Lower lobe of right lung (tissue), 2 donors: Measurements from ENCODE around the gene PCDHGA7. TPM values are rescaled to one million over a fixed set of nuclear protein-coding genes. Genes with fewer than 3 reads are reported as not detected.
A peak's percentile ranks its signal among the peaks of the same experiment; 100 is the strongest.

Source experiments
- ATAC-seq, 2 donors: fragments of 200-7000 bp; cut with Tn5 transposase; one replicate each; pipeline ENCODE4 v1.9.1; 2020 to 2022; ENCODE audit warnings: mild to moderate bottlenecking in 2 of 2, moderate library complexity in 2 of 2
- DNase-seq: peaks from one replicate; pipeline ENCODE4 v3.0.0-alpha.2; 2020
- H3K27ac ChIP-seq: fragments of 200-600 bp; one replicate; pipeline ENCODE4 v1.8.0; 2022
- H3K27me3 ChIP-seq: fragments of 200-600 bp; one replicate; pipeline ENCODE4 v1.8.0; 2022; ENCODE audit warnings: low read depth
- H3K36me3 ChIP-seq: fragments of 200-600 bp; one replicate; pipeline ENCODE4 v1.8.0; 2022; ENCODE audit warnings: mild to moderate bottlenecking
- H3K4me1 ChIP-seq: fragments of 200-600 bp; one replicate; pipeline ENCODE4 v1.8.0; 2022
- H3K4me3 ChIP-seq: fragments of 200-600 bp; one replicate; pipeline ENCODE4 v1.8.0; 2022; ENCODE audit warnings: mild to moderate bottlenecking
- H3K9me3 ChIP-seq: fragments of 200-600 bp; one replicate; pipeline ENCODE4 v1.8.0; 2022
- CTCF ChIP-seq: fragments of 200-600 bp; IDR thresholded peaks from one replicate; pipeline ENCODE4 v1.8.0; 2022; ENCODE audit warnings: antibody characterized with exemption, mild to moderate bottlenecking
- intact Hi-C: fragments of 100-400 bp; cut with DNase I; formaldehyde crosslinking; loops from one replicate; pipeline ENCODE4 v1.11.0; 2022
- total RNA-seq: library from RNA; stranded (reverse); fragmentation: NEBNext Ultra II Directional; extraction: Animal tissue kit (Norgen Biotek cat#: 25700); gene quantifications from one replicate; pipeline ENCODE4 v1.2.1, GENCODE V29; 2021
- donor health status: DM: no; HTN: yes; CAD: no; lungs with severe emphysema.

The PCDHGA7 gene
- total RNA-seq, 1 donor from 2014 or later = 1.9 TPM

GRCh38 chr5:141355641-141356040, 26.9 kb upstream of the PCDHGA7 start:
- Histone ChIP-seq H3K9me3 (peaks cover 60% of the 10 kb centered on the region), H3K27ac (no peak overlapping the region), H3K36me3 (no peaks in the 10 kb centered on the region), H3K4me3 (peak overlapping the region; percentile 39), H3K4me1 (no peaks in the 10 kb centered on the region), H3K27me3 (peaks cover 25% of the 10 kb centered on the region)
- no peak for TF ChIP-seq CTCF
- DNase-seq (no peak), ATAC-seq (no peak)
- intact Hi-C loops = no loop called here

- no peaks in the 10 kb centered on the region for H3K36me3 ChIP-seq
- H3K4me3 ChIP-seq = no peak overlapping the region
- peaks cover 62% of the 10 kb centered on the region for H3K9me3 ChIP-seq
- intact Hi-C loops = no loop called here
- no peaks in the 10 kb centered on the region for H3K4me1 ChIP-seq
- TF ChIP-seq CTCF = no peak
- DNase-seq (no peak), ATAC-seq (no peak)
- peaks cover 27% of the 10 kb centered on the region for H3K27me3 ChIP-seq
- H3K27ac ChIP-seq = no peak overlapping the region
Observed at GRCh38 chr5:141356133-141356532, 26.4 kb upstream of the PCDHGA7 start.

GRCh38 chr5:141356950-141357349, 25.6 kb upstream of the PCDHGA7 start:
- H3K27me3 ChIP-seq = peaks cover 24% of the 10 kb centered on the region
- no peak overlapping the region for H3K27ac ChIP-seq
- H3K4me1 ChIP-seq = no peaks in the 10 kb centered on the region
- intact Hi-C loops = no loop called here
- H3K36me3 ChIP-seq = no peaks in the 10 kb centered on the region
- TF ChIP-seq CTCF = no peak
- no peak overlapping the region for H3K4me3 ChIP-seq
- H3K9me3 ChIP-seq = peaks cover 62% of the 10 kb centered on the region
- no peak for DNase-seq
- ATAC-seq = no peak

GRCh38 chr5:141359790-141360426, 22.6 kb upstream of the PCDHGA7 start, which contains the start of gene PCDHGB2:
PCDHGB2 (plus strand) TSS chr5:141359994; CDS start chr5:141360136, 142 bp downstream.
- intact Hi-C loops = no loop called here
- no peaks in the 10 kb centered on the region for H3K4me1 ChIP-seq
- peaks cover 78% of the 10 kb centered on the region for H3K9me3 ChIP-seq
- H3K27me3 ChIP-seq = peaks cover 28% of the 10 kb centered on the region
- H3K36me3 ChIP-seq = no peaks in the 10 kb centered on the region
- DNase-seq = no peak
- H3K27ac ChIP-seq = no peak within 1 kb of the TSS
- ATAC-seq = no peak
- peak; percentile 37 for TF ChIP-seq CTCF
- H3K4me3 ChIP-seq = peak within 1 kb of the TSS; percentile 41

GRCh38 chr5:141360685-141361084, 21.9 kb upstream of the PCDHGA7 start:
- Histone ChIP-seq H3K27ac (no peak overlapping the region), H3K36me3 (no peaks in the 10 kb centered on the region), H3K27me3 (peaks cover 34% of the 10 kb centered on the region), H3K4me1 (no peaks in the 10 kb centered on the region), H3K9me3 (peaks cover 78% of the 10 kb centered on the region), H3K4me3 (no peak overlapping the region)
- intact Hi-C loops = no loop called here
- ATAC-seq (no peak), DNase-seq (no peak)
- no peak for TF ChIP-seq CTCF
